ENCODE measurements around the gene CHST15. TPM values are rescaled to one million over a fixed set of nuclear protein-coding genes. Genes with fewer than 3 reads are reported as not detected.

CHST15 gene
- total and polyA plus RNA-seq, 2 of the 4 experiments (the other 2 are of a cell fraction): 0.14 to 0.18 TPM

GRCh38 chr10:124010563-124011131 is 82.8 kb downstream of the CHST15 start:
- no peak overlapping the region for H3K4ac ChIP-seq (ENCODE audit: low read depth, low read length)
- POLR2A ChIA-PET (ENCODE audit: unreplicated experiment): no interaction called here
- H4K91ac ChIP-seq (ENCODE audit: insufficient read depth, low read depth, low read length): no peak overlapping the region
- DNase-seq (no peak), ATAC-seq (ENCODE audit: low read depth) (no peak)
- H3K18ac ChIP-seq (ENCODE audit: low read depth, low read length): no peak overlapping the region
- H2BK15ac ChIP-seq (ENCODE audit: low read depth, low read length): no peak overlapping the region
- no peak overlapping the region for H3K4me3 ChIP-seq (ENCODE audit: insufficient read depth, low read depth, low read length)
- no peaks in the 10 kb centered on the region for H3K4me1 ChIP-seq (ENCODE audit: control insufficient read depth, insufficient read depth, low read length)
- H3K4me2 ChIP-seq (ENCODE audit: low read depth, low read length): no peak overlapping the region
- H3K14ac ChIP-seq (replicated peaks; ENCODE audit: low read depth, low read length): no peak overlapping the region
- no peak overlapping the region for H3K23ac ChIP-seq (ENCODE audit: low read depth, low read length)
- no peaks in the 10 kb centered on the region for H3K36me3 ChIP-seq (ENCODE audit: control insufficient read depth, insufficient read depth, low read length)
- H2AFZ ChIP-seq (replicated peaks; ENCODE audit: low read length, poor library complexity): no peak overlapping the region
- H3K79me1 ChIP-seq (ENCODE audit: low read depth in 1 of 2, low read length in 2 of 2): no peaks in the 10 kb centered on the region
- H4K5ac ChIP-seq (ENCODE audit: low read depth, low read length): no peak overlapping the region
- no TSS peak for BruUV-seq (replicated peaks)
- dilution Hi-C loops (cut with HindIII; ENCODE audit: low sequenced_read_pairs, unreplicated experiment) (no loop called here), intact Hi-C loops (cut with micrococcal nuclease) (no loop called here), in situ Hi-C loops (cut with MboI; ENCODE audit: low sequenced_read_pairs) (no loop called here)
- H2AK5ac ChIP-seq (ENCODE audit: low read depth, low read length): no peak overlapping the region
- CTCF ChIA-PET: no interaction called here
- no peak overlapping the region for H4K8ac ChIP-seq (ENCODE audit: low read depth in 2 of 2, low read length in 2 of 2)
- H3K27me3 ChIP-seq (ENCODE audit: control insufficient read depth, insufficient read depth, low read length): no peaks in the 10 kb centered on the region
- no peak overlapping the region for H3K9ac ChIP-seq (ENCODE audit: low read depth, low read length)
- H4K20me1 ChIP-seq (ENCODE audit: insufficient read depth, low read length): no peaks in the 10 kb centered on the region
- H3K27ac ChIP-seq (ENCODE audit: insufficient read depth, low read length): no peak overlapping the region
- no peak for TF ChIP-seq CHD1 (IDR thresholded peaks at IDR 0.05; ENCODE audit: low read depth, low read length)
- no peak for TF ChIP-seq MAFK (IDR thresholded peaks at IDR 0.05; ENCODE audit: low read depth, low read length)
- TF ChIP-seq FOS (IDR thresholded peaks at IDR 0.05; ENCODE audit: low read depth, low read length): no peak
- TF ChIP-seq NFE2L2 (IDR thresholded peaks at IDR 0.05; ENCODE audit: low read depth, low read length): no peak
- no peak for TF ChIP-seq ELK1 (IDR thresholded peaks at IDR 0.05; ENCODE audit: borderline replicate concordance, low read depth, low read length)
- no peak for TF ChIP-seq MXI1 (IDR thresholded peaks at IDR 0.05; ENCODE audit: borderline replicate concordance, low read depth, low read length)
- TF ChIP-seq CTCF (conservative IDR thresholded peaks at IDR 0.05; ENCODE audit: low read depth, low read length): no peak
- TF ChIP-seq RAD21 (IDR thresholded peaks at IDR 0.05; ENCODE audit: low read length): no peak
- no peak for TF ChIP-seq SMC3 (IDR thresholded peaks at IDR 0.05; ENCODE audit: low read depth, low read length)
- no peak for TF ChIP-seq MAZ (IDR thresholded peaks at IDR 0.05; ENCODE audit: borderline replicate concordance, low read depth, low read length)
- no peak for TF ChIP-seq USF2 (IDR thresholded peaks at IDR 0.05; ENCODE audit: low read depth, low read length)
- WGBS, 2 experiments (ENCODE audit: extremely low coverage in 2 of 2, insufficient read length in 1 of 2): 47% methylated on average over 7 of the region's 22 CpGs; no CpG with 5 or more reads in 1 of the 2 experiments
- no peak overlapping the region for H2AK9ac ChIP-seq (replicated peaks; ENCODE audit: low read depth, low read length, poor library complexity)
- no peak overlapping the region for H2BK5ac ChIP-seq (ENCODE audit: low read depth, low read length, poor library complexity, severe bottlenecking)
- H3K9me1 ChIP-seq (ENCODE audit: insufficient read depth, low read length): no peaks in the 10 kb centered on the region
- H3K9me3 ChIP-seq (ENCODE audit: control insufficient read depth, insufficient read depth, low read length): peaks cover 4% of the 10 kb centered on the region; the same call in 1 of the 2 replicates
- H2BK20ac ChIP-seq (ENCODE audit: low read depth, low read length): no peak overlapping the region
- H3K56ac ChIP-seq (ENCODE audit: extremely low read depth, insufficient read depth, low read length): no peak overlapping the region
- H2BK120ac ChIP-seq (ENCODE audit: low read depth, low read length): no peak overlapping the region

All from IMR-90 (cell line).